ENCODE data around the gene LYPD6.
"Not testable (repeated sequence)": the region's sequence is repeated elsewhere in the genome, so short reads cannot be mapped to it uniquely, and the experiment has no call there.

Gene LYPD6

GRCh38 chr2:149330127-149331022 is at the start of gene LYPD6:
TSS of gene LYPD6 (plus strand) at chr2:149330587. CDS start at chr2:149437709, 107,122 bp downstream.
- no peak for DNase-seq

GRCh38 chr2:149281441-149281840 is 48.9 kb upstream of the LYPD6 start:
- DNase-seq, result no peak

GRCh38 chr2:149290662-149291061 is 39.7 kb upstream of the LYPD6 start:
- no peak for DNase-seq

GRCh38 chr2:149291881-149292280 is 38.5 kb upstream of the LYPD6 start:
- no peak for DNase-seq

- DNase-seq, result no peak
These were observed 34.4 kb upstream of the LYPD6 start for GRCh38 chr2:149296031-149296430.

GRCh38 chr2:149307014-149307413 is 23.4 kb upstream of the LYPD6 start:
- no peak for DNase-seq

GRCh38 chr2:149310349-149310748 is 20.0 kb upstream of the LYPD6 start:
- DNase-seq, result no peak

GRCh38 chr2:149312039-149312438 is 18.3 kb upstream of the LYPD6 start:
- no peak for DNase-seq

- DNase-seq, result peak; percentile 10
These were observed 16.8 kb upstream of the LYPD6 start for GRCh38 chr2:149313512-149313972.

GRCh38 chr2:149314687-149315086 is 15.7 kb upstream of the LYPD6 start:
- DNase-seq, result no peak

GRCh38 chr2:149315461-149315860 is 14.9 kb upstream of the LYPD6 start:
- no peak for DNase-seq

- not testable (repeated sequence) for DNase-seq
These were observed 11.8 kb upstream of the LYPD6 start for GRCh38 chr2:149318566-149318965.

GRCh38 chr2:149320362-149320761 is 10.0 kb upstream of the LYPD6 start:
- no peak for DNase-seq

- DNase-seq, result no peak
These were observed 1.3 kb upstream of the LYPD6 start for GRCh38 chr2:149329068-149329467.

GRCh38 chr2:149329489-149330126 is 779 bp upstream of the LYPD6 start:
- DNase-seq, result no peak

GRCh38 chr2:149331023-149331400 is 625 bp downstream of the LYPD6 start:
- no peak for DNase-seq

GRCh38 chr2:149332364-149332763 is 2.0 kb downstream of the LYPD6 start:
- no peak for DNase-seq

- no peak for DNase-seq
These were observed 3.2 kb downstream of the LYPD6 start for GRCh38 chr2:149333636-149334035.

GRCh38 chr2:149334156-149334555 is 3.8 kb downstream of the LYPD6 start:
- no peak for DNase-seq

GRCh38 chr2:149339324-149339723 is 8.9 kb downstream of the LYPD6 start:
- no peak for DNase-seq

- DNase-seq, result no peak
These were observed 12.1 kb downstream of the LYPD6 start for GRCh38 chr2:149342509-149342908.

- no peak for DNase-seq
These were observed 13.7 kb downstream of the LYPD6 start for GRCh38 chr2:149344105-149344504.

- no peak for DNase-seq
These were observed 15.9 kb downstream of the LYPD6 start for GRCh38 chr2:149346272-149346671.

GRCh38 chr2:149348291-149348690 is 17.9 kb downstream of the LYPD6 start:
- DNase-seq, result no peak

All from CD4-positive, alpha-beta T cell treated with Interleukin-17A for 1 hour (primary cell).